ENCODE data around the gene KHDC3L. TPM values are rescaled to one million over a fixed set of nuclear protein-coding genes. Genes with fewer than 3 reads are reported as not detected.

KHDC3L gene
- polyA plus RNA-seq, 3 donors: not detected

- Histone ChIP-seq H3K27me3 (ENCODE audit: control insufficient read depth in 2 of 2, insufficient read depth in 2 of 2, low read length in 2 of 2) (no peaks in the 10 kb centered on the region), H4K20me1 (ENCODE audit: insufficient read depth, low read length) (no peaks in the 10 kb centered on the region), H3K9me3 (replicated peaks in 1 of 2; ENCODE audit: control insufficient read depth in 1 of 2, insufficient read depth in 1 of 2, low read length in 2 of 2) (no peaks in the 10 kb centered on the region), H3K4me3 (replicated peaks in 1 of 3; ENCODE audit: low read depth in 2 of 3, low read length in 3 of 3) (no peak overlapping the region), H2AFZ (ENCODE audit: insufficient read depth, low read depth, low read length, poor library complexity, severe bottlenecking) (no peak overlapping the region), H3K36me3 (replicated peaks in 1 of 2; ENCODE audit: control insufficient read depth in 1 of 2, insufficient read depth in 2 of 2, low read length in 2 of 2) (no peaks in the 10 kb centered on the region), H3K27ac (ENCODE audit: low read depth in 1 of 2, low read length in 2 of 2) (no peak overlapping the region), H3K4me1 (ENCODE audit: control insufficient read depth in 1 of 2, insufficient read depth in 2 of 2, low read length in 2 of 2) (no peaks in the 10 kb centered on the region), H3K9ac (ENCODE audit: insufficient read depth, low read length, poor library complexity, severe bottlenecking) (no peak overlapping the region), H3K4me2 (replicated peaks; ENCODE audit: extremely low read depth, low read length, poor library complexity, severe bottlenecking) (no peak overlapping the region), H3K79me2 (ENCODE audit: insufficient read depth, low read length) (no peaks in the 10 kb centered on the region)
- Mint-ChIP-seq H3K4me1 (no peaks in the 10 kb centered on the region), H3K27me3 (ENCODE audit: low read depth in 3 of 3) (peaks cover 0 to 5% (median 2%) of the 10 kb centered on the region in 3 donors), H3K36me3 (no peaks in the 10 kb centered on the region), H3K27ac (no peak overlapping the region), H3K9me3 (no peaks in the 10 kb centered on the region), H3K4me3 (no peak overlapping the region)
- TF ChIP-seq, protein P1, sequence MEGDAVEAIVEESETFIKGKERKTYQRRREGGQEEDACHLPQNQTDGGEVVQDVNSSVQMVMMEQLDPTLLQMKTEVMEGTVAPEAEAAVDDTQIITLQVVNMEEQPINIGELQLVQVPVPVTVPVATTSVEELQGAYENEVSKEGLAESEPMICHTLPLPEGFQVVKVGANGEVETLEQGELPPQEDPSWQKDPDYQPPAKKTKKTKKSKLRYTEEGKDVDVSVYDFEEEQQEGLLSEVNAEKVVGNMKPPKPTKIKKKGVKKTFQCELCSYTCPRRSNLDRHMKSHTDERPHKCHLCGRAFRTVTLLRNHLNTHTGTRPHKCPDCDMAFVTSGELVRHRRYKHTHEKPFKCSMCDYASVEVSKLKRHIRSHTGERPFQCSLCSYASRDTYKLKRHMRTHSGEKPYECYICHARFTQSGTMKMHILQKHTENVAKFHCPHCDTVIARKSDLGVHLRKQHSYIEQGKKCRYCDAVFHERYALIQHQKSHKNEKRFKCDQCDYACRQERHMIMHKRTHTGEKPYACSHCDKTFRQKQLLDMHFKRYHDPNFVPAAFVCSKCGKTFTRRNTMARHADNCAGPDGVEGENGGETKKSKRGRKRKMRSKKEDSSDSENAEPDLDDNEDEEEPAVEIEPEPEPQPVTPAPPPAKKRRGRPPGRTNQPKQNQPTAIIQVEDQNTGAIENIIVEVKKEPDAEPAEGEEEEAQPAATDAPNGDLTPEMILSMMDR (IDR thresholded peaks at IDR 0.05): no peak
- WGBS (ENCODE audit: insufficient coverage): 100% methylated on average over 1 of the region's 6 CpGs
- intact Hi-C loops (cut with micrococcal nuclease): no loop called here
- no peak for DNase-seq
These were observed 20.1 kb downstream of the KHDC3L start for GRCh38 chr6:73382462-73383113.

DNA sequence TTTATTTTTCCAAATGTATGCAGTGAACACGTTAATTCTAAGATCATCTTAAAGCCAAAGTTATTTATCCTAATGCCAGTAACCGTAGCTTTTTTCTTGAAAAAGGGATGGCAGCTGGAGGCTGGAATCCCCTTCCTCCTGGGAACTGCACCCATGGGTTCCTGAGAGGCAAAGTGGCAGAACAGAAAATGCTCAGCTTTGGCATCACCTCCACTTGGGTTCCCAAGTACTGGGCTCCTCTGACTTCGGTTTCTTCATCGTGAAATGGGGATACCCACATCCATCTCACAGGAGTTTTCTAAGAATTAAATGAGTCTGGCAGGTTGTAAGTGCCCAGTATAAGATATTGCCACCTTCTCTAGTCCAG, 26.0 kb downstream of the KHDC3L start:
- 86% methylated on average over 2 of the region's 4 CpGs for WGBS (ENCODE audit: insufficient coverage)
- TF ChIP-seq, protein P1 (IDR thresholded peaks at IDR 0.05): no peak
- no peaks in the 10 kb centered on the region for H3K36me3 Mint-ChIP-seq
- Histone ChIP-seq H3K36me3 (replicated peaks in 1 of 2; ENCODE audit: control insufficient read depth in 1 of 2, insufficient read depth in 2 of 2, low read length in 2 of 2) (no peaks in the 10 kb centered on the region), H4K20me1 (ENCODE audit: insufficient read depth, low read length) (no peaks in the 10 kb centered on the region), H3K4me1 (ENCODE audit: control insufficient read depth in 1 of 2, insufficient read depth in 2 of 2, low read length in 2 of 2) (peaks cover 8 to 12% of the 10 kb centered on the region in 2 donors), H2AFZ (ENCODE audit: insufficient read depth, low read depth, low read length, poor library complexity, severe bottlenecking) (peak overlapping the region; percentile 95), H3K4me2 (replicated peaks; ENCODE audit: extremely low read depth, low read length, poor library complexity, severe bottlenecking) (peak overlapping the region; percentile 91), H3K27me3 (ENCODE audit: control insufficient read depth in 2 of 2, insufficient read depth in 2 of 2, low read length in 2 of 2) (no peaks in the 10 kb centered on the region), H3K79me2 (ENCODE audit: insufficient read depth, low read length) (no peaks in the 10 kb centered on the region), H3K4me3 (replicated peaks in 1 of 3; ENCODE audit: low read depth in 2 of 3, low read length in 3 of 3) (peak overlapping the region; percentile 48 to 80 (median 50)), H3K27ac (ENCODE audit: low read depth in 1 of 2, low read length in 2 of 2) (peak overlapping the region; percentile 44 to 82), H3K9ac (ENCODE audit: insufficient read depth, low read length, poor library complexity, severe bottlenecking) (peak overlapping the region; percentile 73), H3K9me3 (replicated peaks in 1 of 2; ENCODE audit: control insufficient read depth in 1 of 2, insufficient read depth in 1 of 2, low read length in 2 of 2) (no peaks in the 10 kb centered on the region)
- no peaks in the 10 kb centered on the region for H3K9me3 Mint-ChIP-seq
- peaks cover 0 to 11% (median 0%) of the 10 kb centered on the region in 3 donors for H3K27me3 Mint-ChIP-seq (ENCODE audit: low read depth in 3 of 3)
- peak overlapping the region in 4 of 7 donors; percentile 38 to 82 (median 68) for H3K27ac Mint-ChIP-seq
- peak overlapping the region; percentile 82 to 93 for H3K4me3 Mint-ChIP-seq
- peaks cover 17% of the 10 kb centered on the region for H3K4me1 Mint-ChIP-seq
- no peak for DNase-seq
- intact Hi-C loops (cut with micrococcal nuclease): no loop called here
